GM12864 (cell line): Measurements from ENCODE around the gene RASGRP1.

Experiments
- DNase-seq: peaks from one replicate; pipeline ENCODE4 v3.0.0-alpha.2; 2011; ENCODE audit warnings: low read depth
- H3K4me3 ChIP-seq: 2 replicates; pipeline ENCODE4 v1.5.1; 2011; ENCODE audit warnings: mild to moderate bottlenecking, low read depth, low read length, control low read depth
- TF ChIP-seq, protein P1 (sequence below): IDR thresholded peaks from 2 replicates; pipeline ENCODE4 v1.5.1; 2011; ENCODE audit warnings: low read depth, mild to moderate bottlenecking, moderate library complexity, low read length, control low read depth, inconsistent platforms; ENCODE audit errors: missing control alignments

RASGRP1 gene

DNA sequence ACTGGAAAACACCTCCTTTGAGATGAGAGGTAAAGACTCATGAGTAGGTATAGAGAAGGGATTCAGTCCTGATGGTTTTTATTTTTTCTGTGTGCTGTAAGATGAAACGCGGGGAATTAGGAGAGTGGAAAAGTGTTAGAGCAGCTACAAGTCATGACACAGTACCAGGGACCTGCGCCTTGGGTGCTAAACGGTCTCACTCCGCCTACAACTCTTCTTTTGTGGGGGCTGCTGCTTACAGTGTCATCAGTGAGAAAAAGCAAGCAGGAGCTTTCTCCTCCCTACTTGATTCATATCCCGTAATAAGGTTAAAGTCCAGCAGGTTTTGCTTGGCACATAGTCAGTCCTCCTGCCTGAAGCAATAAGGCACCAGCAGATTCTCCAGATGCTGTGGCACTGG is 39.1 kb downstream of the RASGRP1 start:
- H3K4me3 ChIP-seq = no peak overlapping the region
- TF ChIP-seq, protein P1, sequence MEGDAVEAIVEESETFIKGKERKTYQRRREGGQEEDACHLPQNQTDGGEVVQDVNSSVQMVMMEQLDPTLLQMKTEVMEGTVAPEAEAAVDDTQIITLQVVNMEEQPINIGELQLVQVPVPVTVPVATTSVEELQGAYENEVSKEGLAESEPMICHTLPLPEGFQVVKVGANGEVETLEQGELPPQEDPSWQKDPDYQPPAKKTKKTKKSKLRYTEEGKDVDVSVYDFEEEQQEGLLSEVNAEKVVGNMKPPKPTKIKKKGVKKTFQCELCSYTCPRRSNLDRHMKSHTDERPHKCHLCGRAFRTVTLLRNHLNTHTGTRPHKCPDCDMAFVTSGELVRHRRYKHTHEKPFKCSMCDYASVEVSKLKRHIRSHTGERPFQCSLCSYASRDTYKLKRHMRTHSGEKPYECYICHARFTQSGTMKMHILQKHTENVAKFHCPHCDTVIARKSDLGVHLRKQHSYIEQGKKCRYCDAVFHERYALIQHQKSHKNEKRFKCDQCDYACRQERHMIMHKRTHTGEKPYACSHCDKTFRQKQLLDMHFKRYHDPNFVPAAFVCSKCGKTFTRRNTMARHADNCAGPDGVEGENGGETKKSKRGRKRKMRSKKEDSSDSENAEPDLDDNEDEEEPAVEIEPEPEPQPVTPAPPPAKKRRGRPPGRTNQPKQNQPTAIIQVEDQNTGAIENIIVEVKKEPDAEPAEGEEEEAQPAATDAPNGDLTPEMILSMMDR = no peak

DNA sequence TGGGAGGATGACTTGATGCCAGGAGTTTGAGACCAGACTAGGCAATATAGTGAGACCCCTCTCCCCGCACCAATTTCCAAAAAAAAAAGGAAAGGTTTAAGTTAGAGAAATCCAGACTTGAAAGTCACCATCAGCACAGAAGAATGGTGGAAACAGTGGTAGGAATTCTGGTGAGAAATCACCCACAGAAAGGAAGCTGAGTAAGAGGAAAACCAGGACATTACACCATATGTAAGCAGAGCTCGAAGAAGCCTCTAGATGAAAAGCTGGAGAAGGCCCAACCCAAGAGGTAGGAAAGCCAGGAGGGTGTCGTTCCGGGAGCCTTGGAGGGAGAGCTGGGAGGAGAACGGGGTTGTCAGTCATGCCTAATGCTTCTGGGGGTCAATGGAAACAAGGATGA is 40.5 kb downstream of the RASGRP1 start:
- TF ChIP-seq, protein P1 = no peak
- DNase-seq = no peak

More for the DNA sequence above, 39.1 kb downstream of the RASGRP1 start:
- DNase-seq = no peak

DNA sequence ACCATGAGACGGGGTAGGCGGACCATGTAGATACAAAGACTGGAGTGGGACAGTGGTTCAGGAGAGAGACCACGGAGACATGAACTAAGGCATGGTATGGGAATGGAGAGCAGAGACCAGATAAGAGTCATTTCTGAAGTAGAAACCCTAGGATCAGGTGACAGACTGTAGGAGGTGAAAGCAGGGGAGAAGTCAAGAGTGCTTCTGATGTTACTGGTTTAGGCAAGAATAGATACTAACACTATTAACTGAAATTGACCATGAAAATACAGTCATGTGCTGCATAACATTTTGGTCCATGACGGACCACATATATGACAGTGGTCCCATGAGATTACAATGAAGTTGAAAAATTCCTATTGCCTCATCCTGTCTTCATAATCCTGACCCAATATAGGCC is 41.7 kb downstream of the RASGRP1 start:
- TF ChIP-seq, protein P1 = no peak
- DNase-seq = no peak
- H3K4me3 ChIP-seq = no peak overlapping the region

More for the DNA sequence above, 40.5 kb downstream of the RASGRP1 start:
- H3K4me3 ChIP-seq = no peak overlapping the region

DNA sequence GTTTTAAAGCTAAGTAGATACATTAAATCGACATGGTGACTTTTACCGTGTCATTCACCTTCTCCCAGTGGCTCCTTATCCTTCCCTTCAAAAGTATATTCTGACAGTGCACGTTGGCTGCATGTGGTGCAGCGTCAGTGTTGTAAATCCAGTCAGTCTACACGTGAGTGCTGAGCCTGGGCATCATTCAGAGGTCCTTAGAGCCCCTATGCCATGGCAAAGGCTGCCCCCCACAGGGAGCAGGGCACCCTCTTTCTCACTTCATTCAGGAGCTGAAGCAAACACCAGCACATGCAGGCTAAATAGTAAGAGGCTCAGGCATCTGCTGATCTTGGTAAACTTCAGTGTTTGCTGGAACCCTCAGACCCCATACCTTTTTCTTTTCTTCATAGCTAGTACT is 43.3 kb downstream of the RASGRP1 start:
- H3K4me3 ChIP-seq = no peak overlapping the region
- TF ChIP-seq, protein P1 = no peak
- DNase-seq = no peak

DNA sequence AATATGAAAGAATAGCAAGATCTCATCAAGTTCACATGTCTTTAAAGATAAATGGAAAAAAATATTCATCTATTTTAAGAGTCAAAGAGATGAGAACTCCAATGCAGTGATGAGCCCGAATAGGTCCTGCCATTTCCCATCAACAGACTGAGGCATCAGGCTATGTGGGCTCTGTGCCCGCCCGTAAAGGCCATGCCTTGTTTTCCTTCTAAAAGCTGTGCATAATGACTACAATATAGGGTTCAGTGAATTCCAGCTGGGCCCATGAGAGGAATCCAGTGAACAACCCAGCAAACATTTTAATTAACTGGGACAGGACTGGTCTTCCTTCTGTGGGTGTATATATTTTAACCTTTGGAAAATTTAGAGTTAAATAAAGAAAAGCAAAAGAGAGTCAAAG is 44.6 kb downstream of the RASGRP1 start:
- H3K4me3 ChIP-seq = no peak overlapping the region
- no peak for DNase-seq
- TF ChIP-seq, protein P1 = no peak

DNA sequence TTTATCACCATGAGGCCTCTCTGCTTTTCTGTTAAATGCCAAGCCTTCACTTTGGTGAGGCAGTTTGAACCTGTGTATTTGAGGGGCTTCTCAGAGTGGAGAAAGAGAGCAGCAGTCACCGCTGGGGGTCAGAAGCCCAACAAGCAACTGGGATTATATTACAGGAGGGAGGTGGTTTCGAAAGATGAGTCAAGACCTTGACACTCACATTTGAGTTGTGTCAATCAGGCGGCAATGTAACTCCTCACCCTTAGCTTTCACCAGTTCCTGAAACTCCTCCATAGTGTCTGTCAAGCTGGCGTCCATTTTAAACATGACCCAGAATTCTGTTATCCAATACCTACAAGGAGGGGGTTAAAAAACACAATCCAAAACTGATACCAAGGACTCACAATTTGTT is 46.5 kb downstream of the RASGRP1 start:
- TF ChIP-seq, protein P1 = no peak
- no peak overlapping the region for H3K4me3 ChIP-seq
- DNase-seq = no peak

DNA sequence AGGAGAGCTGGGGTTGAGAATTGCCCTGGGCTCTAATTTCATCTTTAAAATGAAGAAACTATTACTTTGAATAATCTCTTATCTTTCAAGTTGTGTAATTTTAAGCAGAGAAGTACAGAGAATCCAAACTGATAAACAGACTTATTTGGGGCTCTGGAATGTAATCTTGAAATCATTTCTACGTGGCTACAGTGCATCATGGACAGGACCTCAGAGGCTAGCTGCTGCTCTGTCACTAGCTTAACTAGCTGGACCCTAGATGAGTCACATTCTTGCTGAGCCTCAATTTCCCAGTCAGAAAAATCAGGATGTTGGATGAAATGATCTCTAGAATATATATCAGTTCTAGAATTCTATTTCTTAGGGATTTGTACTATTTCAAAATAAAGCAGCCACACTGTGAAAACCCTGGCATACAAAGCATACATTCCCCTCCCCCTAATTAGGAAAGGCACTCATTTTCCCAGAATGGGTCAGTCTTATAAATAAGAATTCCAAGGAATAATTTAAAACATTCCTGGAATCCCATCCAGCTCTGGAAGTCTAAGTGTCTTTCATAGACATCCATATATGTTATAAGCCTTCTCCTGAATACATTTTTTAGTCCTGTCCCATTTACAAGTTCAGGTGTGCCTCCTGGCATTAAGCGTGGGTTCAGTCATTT is 47.2 kb downstream of the RASGRP1 start:
- H3K4me3 ChIP-seq = no peak overlapping the region
- TF ChIP-seq, protein P1 = no peak
- no peak for DNase-seq
